Stimulated activated CD4-positive, alpha-beta T cell treated with anti-CD3 and anti-CD28 coated beads, Interleukin-12 subunit alpha, Interleukin-12 subunit beta, amount 100 ng/mL, for 4 hours (primary cell): ENCODE data around the gene USP22.

ENCODE experiments used
- DNase-seq: peaks from one replicate; pipeline ENCODE4 v3.0.0-alpha.2; 2020

Gene USP22

GRCh38 chr17:21019976-21020586 is 22.7 kb downstream of the USP22 start:
- DNase-seq: no peak

- no peak for DNase-seq
Observed at GRCh38 chr17:21018894-21019293, 23.9 kb downstream of the USP22 start.

- DNase-seq: no peak
Observed at GRCh38 chr17:21017861-21018260, 24.9 kb downstream of the USP22 start.

GRCh38 chr17:21017256-21017655 is 25.6 kb downstream of the USP22 start:
- DNase-seq: no peak

DNA sequence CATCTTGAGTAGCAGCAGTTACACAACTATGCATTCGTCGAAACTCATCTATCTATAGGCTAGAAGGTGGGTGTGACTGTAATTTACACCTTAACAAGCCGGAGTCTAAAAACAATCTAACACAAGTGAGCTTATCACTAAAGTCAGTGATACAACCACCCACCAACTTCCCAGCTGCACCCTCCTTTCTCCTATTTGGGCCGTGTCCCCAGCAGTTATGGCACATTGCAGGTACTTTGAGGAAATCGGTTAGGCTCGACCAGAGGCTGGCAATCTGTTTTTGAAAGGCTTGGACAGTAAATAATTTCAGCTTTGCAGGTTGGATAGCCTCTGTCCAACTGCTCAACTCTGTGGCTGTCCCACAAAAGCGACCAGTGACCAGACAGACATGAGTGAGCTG is 26.0 kb downstream of the USP22 start:
- no peak for DNase-seq

GRCh38 chr17:21015564-21015963 is 27.2 kb downstream of the USP22 start:
- DNase-seq: no peak

DNA sequence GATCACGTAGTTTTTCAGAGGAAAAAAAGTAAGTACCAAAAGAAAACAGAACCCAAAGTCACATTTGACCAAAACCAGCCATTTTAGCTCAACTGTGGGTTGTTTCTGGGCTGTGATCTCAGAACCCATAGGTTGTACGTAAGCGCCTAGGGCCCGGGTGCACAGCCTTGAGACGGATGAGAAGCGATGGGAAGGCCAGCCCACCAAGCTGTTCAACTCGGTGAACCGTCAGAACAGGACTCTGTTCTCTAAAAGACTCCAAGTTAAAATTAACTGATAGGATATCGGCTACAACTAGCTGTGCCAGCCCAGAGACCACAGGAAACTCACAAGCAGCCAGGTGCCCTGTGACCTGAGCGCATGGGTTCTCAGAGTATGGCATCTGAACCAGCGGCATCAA is 28.3 kb downstream of the USP22 start:
- DNase-seq: no peak

DNA sequence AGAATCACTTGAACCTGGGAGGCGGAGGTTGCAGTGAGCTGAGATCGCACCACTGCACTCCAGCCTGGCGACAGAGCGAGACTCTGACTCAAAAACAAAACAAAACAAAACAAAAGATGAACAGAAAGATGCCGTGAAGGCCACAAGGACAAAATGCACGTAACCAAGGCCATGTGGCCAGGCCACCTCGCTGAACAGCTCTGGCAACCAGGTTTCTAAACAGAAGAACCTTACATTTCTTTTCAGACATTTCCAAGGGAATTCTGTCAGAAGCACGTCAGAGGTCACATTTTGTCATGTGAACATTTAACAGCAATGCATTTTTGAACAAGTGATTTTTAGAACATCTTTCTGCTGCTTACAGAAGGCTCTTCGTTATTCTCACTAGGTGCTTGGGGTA is 28.8 kb downstream of the USP22 start:
- DNase-seq: no peak

GRCh38 chr17:21012736-21013135 is 30.1 kb downstream of the USP22 start:
- DNase-seq: no peak

GRCh38 chr17:21010705-21011596 is 31.9 kb downstream of the USP22 start:
- DNase-seq: no peak

GRCh38 chr17:21008992-21009671 is 33.7 kb downstream of the USP22 start:
- DNase-seq: no peak

DNA sequence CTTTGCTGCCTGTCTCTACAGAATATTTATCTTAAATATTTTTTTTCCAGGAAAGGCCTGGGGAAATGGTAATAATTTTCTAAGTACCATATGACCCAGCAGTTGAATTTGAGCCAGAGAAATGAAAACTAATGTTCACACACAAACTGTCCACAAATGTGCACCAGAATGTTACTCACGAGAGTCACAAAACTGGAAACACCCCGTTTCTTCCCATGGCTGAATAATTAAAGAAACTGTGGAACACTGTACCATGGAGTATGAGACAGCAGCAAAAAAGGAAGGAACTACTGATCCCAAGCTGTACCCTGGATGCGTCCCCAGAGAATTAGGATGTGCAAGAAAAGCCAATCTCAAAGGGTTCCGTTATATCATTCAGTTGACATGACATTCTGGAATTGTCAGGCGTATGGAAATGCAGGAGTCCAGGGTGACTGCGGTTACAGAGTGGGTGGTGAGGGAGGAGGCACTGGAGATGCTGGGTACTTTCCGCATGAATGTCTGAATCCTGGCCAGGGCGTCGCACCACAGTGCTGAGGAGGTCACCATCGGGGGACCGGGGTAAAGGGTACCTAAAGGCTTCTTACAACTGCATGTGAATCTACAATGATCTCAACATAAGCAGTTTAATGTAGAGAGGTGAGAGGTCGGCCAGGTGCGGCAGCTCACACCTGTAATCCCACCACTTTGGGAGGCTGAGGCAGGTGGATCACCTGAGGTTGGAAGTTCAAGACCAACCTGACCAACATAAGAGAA is 34.5 kb downstream of the USP22 start:
- no peak for DNase-seq

GRCh38 chr17:21007646-21008045 is 35.2 kb downstream of the USP22 start:
- no peak for DNase-seq

- DNase-seq: no peak
Observed at GRCh38 chr17:21005803-21006202, 37.0 kb downstream of the USP22 start.

GRCh38 chr17:21005367-21005766 is 37.4 kb downstream of the USP22 start:
- DNase-seq: no peak

DNA sequence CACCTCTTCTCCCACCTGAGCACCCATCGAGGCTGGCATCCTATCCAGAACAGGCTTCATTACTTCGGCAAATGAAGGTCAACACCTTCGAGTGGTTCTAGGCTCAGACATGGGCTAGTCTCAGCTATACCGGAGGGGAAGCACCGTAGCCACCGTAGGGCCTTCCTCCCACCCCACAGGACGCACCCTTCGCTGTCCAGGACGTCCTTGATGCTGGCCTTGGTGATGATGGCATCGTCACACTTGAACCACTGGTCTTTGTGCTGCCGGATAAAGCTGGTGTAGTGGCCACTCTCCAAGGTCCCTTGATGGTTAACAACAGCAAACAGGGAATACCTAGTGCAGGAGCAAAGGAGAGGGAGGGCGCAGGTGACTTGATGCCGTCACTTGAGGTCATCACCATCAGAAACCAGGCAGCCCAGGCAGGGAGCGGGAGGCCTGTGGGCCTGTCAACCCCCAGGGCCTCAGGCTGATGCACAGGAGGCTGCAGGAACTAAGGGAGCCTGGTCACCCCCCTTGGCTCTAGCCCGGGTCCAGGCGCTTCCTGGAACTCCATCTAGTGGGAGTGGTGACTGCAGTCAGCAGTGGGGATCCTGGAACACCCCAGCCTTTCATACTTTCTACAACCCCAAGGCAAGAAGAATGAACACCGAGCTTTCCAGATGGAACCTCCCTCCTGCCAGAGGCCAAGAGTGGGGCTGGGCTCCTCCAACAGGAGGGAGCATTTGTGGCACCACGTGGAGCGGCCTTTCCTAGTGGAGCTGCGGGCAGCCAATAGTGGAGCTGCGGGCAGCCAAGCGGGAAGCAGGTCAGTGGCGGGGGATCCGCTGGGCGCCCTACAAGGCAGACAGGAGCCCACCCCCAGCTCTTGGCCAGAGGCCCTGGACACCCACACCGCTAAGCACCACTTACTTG is 38.5 kb downstream of the USP22 start:
- DNase-seq: no peak

DNA sequence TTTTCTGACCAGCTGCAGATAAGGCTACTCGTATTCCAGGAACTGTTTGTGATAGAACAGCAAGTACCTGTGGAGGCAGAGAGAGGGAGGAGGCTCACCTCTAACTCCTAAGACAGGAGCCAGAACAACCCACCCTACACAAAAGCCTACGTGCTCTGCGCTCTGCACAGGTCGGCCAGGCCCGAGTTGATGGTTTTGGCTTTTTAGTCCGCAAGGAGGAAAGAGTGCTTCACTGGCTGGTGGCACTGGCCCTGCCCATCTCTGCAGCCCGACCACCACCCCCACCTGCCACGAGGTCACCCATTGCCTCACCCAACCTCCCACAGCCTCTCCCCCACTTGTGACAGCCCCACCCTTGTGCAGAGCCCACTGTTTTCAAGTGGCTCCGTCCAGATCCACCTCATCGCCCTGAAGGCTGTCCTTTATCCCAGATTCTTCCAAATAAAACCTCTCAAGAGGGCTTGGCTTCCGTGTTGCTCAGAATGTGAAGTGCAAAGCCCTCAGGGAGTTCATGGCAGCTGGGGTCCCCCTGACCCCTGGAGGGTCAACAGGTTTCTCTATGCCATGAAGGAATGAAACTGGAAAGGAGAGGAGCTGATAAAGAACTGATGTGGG is 39.7 kb downstream of the USP22 start:
- DNase-seq: no peak

DNA sequence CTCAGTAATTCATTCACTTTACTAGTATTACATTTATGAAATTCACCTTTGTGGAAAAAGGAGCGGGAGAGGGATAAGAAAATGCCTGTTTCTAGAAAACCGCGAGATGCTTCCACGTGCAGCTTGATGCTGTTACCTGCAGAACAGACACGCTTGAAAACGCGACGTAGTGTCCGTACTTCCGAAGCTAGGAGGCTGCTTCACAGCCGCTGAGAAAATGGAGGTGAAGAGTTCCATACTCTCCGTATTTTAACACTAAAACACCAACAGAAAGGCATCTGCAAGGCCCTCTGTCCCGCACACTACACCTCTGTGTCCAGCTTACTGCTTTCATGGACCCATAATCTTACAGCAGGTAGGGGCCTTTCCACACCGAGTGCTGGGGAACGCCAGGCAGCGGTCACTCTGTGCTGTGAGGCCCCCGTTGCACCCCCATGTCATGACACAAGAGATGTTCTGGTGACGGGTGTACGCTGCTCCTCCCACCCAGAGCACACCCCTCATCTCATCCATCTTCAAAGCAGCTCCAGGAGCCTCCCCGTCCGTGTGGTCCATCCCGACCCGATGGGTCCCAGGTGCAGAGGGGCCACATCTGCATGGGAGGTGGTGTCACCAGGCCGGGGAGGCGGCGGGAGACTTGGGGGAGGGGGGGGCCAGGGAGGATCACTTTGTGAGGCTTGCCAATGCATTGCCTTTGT is 40.4 kb downstream of the USP22 start:
- no peak for DNase-seq

- DNase-seq: no peak
Observed at GRCh38 chr17:21001813-21002221, 41.0 kb downstream of the USP22 start.

DNA sequence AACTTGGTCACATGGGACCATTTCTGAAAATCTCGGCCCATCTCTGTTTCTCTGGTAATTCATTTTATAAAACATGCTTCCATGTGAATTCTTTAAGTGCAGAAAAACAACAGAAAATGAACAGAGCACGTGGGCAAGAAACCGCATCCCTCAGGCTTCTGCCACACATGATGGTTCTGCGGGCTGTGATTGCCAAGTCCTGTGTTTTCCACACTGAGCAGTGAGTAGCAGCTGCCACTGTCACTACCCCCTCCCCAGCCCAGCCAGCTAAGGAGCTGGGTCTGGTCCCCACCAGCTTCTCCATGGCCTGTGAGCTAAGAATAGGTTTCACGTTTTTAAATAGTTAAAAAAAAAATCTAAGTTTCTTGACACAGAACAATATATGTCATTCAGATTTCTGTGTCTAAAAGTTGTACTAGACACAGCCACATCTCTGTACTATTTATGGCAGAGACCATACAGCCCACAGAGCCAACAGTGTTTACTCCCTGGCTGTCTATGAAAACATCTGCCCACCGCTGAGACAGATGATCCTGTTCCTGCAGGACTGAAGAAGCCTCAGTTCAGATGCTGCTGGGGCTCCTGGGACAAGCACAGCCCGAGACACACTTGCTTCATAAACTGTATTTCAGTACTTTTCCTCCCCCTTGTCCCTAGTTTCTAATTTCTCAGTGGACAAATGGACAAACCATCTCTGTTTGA is 41.5 kb downstream of the USP22 start:
- DNase-seq: no peak
